Stimulated activated CD8-positive, alpha-beta memory T cell treated with anti-CD3 and anti-CD28 coated beads, Interleukin-2, amount 100 ng/mL, for 48 hours (primary cell): Measurements from ENCODE around the gene ROM1.
"Not testable (repeated sequence)": the region's sequence is repeated elsewhere in the genome, so short reads cannot be mapped to it uniquely, and the experiment has no call there.

Experiments used
- DNase-seq, 2 donors: peaks; one replicate each; pipeline ENCODE4 v3.0.0-alpha.2; 2020; ENCODE audit warnings: low read depth in 2 of 2

The ROM1 gene

DNA sequence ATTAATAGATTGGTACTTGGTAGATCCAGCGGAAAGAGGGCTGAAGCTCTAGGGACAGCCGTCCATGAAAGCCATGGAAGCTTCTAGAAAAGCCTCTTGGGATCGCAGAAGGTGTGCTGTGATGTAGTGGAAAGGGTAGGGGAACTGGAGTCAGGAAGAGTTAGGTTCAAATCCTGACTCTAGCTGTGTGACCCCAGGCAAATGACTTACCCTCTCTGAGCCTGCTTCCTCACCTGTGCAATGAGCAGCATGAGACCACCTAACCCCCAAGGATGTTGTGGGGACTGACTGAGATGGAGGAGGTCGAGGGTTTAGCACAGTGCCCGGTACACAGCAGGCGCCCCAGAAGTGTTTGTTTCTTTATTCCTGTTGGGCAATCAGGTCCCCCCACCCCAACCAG, 2.7 kb upstream of the ROM1 start:
- no peak for DNase-seq

- no peak for DNase-seq
Observed at GRCh38 chr11:62610814-62611704, 2.0 kb upstream of the ROM1 start.

GRCh38 chr11:62611705-62612365, 1.2 kb upstream of the ROM1 start:
- peak; percentile 37 to 48 for DNase-seq

DNA sequence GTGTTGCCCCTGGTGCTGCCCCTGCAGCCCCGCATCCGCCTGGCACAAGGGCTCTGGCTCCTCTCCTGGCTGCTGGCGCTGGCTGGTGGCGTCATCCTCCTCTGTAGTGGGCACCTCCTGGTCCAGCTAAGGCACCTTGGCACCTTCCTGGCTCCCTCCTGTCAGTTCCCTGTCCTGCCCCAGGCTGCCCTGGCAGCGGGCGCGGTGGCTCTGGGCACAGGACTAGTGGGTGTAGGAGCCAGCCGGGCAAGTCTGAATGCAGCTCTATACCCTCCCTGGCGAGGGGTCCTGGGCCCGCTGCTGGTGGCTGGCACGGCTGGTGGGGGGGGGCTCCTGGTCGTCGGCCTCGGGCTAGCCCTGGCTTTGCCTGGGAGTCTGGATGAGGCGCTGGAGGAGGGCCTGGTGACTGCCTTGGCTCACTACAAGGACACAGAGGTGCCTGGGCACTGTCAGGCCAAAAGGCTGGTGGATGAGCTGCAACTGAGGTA, 278 bp downstream of the ROM1 start:
- DNase-seq: no peak

GRCh38 chr11:62614275-62614674, 1.2 kb downstream of the ROM1 start:
- peak; percentile 32 for DNase-seq

- no peak for DNase-seq
Observed at GRCh38 chr11:62615521-62615920, 2.5 kb downstream of the ROM1 start.

DNA sequence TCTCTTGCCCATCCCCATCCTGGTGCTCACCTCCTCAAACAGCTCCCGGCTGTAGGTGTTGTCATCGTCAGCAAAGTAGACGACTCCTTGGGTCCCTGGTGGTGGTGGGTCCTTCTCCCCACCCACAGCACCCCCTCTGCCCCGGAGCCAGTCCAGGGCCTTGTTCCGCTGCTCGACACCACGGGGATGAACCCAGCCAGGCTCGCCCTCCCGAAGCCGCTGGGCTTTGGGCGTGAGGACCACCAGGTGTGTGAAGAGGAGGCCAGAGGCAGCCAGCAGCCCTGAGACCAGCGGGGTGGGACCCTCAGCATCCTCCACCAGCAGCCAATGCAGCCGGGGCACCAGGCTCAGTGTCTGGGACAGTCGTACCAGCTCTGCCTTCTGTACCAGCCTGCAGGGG, 3.9 kb downstream of the ROM1 start:
- not testable (repeated sequence) for DNase-seq

DNA sequence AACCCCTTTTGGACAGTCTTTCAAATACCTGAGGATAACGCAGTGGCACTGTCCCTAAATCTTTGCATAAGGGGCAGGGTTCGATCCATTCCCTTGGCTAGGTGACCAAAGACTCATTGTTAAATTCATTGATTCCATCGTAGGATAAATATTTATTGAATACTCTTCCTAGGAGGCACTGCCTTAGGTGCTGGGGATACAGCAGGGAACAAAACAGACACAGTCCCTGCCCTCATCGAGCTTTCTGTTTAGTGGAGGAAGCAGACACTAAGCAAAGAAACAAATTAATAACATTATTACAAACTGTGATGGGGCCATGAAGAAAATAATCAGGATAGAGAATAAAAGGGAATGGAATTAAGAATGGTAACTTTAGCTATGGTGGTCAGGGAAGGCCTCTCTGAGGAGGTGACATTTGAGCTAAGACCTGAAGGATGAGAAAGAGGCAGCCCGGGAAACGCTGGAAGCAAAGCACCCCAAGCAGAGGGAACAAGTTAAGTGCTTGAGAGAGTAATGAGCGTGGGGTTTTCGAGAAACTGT, 8.0 kb downstream of the ROM1 start:
- DNase-seq: no peak

DNA sequence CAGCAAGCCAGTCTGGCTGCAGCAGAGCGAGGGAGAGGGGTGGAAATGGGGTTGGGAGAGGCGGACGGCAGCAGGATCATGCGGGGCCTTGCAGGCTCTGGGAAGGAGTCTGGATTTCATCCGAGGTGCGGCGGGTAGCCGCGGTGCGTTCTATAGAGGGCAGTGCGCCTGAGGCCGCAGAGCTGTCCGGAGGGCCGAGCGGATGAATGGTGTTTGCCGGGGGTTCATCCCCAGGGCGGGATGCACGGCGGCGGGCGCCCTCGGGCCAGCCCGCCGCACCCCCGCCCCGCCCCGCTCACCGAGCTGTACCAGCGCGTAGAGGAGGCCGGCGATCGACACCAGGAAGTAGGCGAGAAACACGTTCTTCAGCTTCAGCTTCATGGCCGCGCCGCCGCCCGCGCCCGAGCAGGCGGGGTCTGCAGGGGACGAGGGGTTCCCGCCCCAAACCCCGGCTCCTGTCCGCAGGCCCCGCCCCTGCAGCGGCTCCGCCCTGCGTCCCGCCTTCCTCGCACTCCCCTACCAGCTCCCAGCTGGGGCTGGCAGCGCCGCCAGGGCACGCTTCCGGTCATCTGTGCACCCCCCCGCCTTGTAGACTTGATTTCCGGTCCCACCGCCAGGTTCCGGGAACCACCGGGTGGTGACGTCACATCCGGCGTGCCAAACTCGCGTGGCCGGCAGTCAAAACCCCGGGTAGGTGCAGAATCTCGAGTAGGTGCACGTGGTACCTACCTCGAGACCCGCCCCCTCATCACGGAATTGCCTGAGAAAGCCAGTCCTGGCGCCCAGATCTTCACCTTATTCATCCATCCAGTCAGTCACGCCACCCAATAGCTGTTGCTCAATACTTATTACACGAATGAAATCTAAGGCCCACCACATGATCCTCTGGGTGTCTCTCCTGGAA, 8.8 kb downstream of the ROM1 start, which contains the start of gene B3GAT3:
TSS of gene B3GAT3 (minus strand) at position 420 of the 904 bp plus-strand sequence. CDS start at position 381, 39 bp downstream.
- DNase-seq: peak; percentile 95 to 96

- no peak for DNase-seq
Observed at GRCh38 chr11:62622476-62623089, 9.5 kb downstream of the ROM1 start.

- no peak for DNase-seq
Observed at GRCh38 chr11:62627713-62628112, 14.7 kb downstream of the ROM1 start.

DNA sequence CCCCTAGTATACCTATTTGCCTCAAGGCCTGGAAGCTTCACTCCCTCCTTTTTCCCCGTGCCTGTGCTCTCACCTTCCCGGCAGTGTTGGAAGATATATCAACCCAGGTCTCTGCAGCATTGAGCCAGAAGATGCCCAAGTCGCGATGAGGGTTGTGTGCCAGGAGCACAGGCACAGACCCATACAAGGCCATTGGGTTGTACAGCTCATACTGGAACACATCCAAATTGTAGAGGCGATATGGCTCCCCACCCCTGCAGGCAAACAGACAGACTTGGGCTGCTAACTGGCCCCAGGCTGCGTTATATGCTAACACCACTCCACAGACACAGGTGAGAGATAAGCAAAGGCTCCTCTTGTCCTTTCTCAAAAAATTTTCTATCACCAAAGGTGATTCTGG, 19.4 kb downstream of the ROM1 start:
- no peak for DNase-seq

DNA sequence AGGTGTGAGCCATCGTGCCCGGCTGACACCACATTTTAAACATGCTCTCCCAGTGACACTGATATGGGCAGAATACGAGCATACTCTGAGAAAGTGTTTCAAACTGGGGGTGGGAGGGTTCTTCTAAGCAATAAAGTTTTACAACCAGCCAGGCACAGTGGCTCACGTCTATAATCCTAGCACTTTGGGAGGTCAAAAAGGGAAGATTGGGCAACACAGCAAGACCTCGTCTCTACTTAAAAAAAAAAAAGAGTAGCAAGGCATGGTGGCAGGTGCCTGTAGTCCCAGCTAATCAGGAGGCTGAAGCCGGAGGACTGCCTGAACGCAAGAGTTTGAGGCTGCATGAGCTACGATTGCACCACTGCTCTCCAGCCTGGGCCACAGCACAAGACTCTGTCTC, 31.2 kb downstream of the ROM1 start:
- no peak for DNase-seq

DNA sequence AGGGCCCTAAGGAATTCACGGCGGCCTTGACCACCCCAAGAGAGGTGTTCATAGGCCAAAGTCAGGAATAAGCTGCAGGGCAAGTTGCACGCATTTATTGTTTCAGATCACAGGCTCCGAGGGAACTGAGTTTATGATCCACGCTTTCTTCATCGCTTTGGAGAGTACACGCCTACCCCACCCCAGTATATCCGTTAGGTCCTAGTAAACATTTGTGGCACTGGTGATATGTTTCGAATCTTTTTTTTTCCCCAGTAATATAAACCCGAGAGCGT, 32.6 kb downstream of the ROM1 start:
- DNase-seq: no peak

DNA sequence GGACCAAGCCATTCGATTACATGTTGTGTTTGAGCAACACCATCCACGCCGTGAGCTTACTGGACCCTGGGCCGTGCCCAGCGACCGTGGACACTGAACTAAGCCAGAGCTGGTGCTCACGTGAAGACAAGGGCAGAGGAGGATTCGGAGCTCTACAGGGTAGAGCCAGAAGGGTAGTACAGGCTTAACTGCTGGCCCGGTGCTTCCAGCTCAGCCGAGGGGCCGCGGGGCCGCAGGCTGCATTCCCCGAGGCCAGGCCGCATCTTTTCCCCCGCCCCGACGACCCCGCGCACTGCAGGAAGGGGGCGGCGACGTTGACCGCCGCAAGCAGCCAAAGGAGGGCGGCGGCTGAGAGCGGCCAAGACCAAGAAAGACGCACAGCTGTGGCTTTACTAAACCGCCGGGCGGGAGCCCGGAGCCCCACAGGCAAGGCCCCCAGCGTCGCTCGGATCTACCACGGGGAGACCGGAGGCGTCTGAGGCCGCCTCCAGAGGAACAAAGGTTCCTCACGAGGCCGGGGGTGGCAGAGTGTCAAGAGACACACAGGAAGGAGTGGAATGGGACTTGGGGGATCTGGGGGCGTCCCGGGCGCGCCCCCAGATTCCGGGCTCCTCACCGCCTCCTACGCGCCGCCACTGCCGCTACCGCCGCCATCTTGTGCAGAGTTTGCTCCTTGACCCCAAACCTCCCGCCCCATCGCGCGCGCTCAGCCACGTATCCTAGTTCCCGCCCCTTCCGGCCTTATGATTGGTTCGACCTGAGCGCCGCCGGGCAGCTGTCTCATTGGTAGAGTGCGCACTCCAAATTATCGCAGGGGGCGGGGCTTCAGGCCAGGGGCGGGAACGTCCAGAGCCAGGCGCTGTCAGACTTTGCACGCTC, 33.1 kb downstream of the ROM1 start, which contains the start of gene GANAB:
TSS of gene GANAB (minus strand) at position 668 of the 879 bp plus-strand sequence. CDS start at position 654, 14 bp downstream.
- peak; percentile 99 to 100 for DNase-seq

DNA sequence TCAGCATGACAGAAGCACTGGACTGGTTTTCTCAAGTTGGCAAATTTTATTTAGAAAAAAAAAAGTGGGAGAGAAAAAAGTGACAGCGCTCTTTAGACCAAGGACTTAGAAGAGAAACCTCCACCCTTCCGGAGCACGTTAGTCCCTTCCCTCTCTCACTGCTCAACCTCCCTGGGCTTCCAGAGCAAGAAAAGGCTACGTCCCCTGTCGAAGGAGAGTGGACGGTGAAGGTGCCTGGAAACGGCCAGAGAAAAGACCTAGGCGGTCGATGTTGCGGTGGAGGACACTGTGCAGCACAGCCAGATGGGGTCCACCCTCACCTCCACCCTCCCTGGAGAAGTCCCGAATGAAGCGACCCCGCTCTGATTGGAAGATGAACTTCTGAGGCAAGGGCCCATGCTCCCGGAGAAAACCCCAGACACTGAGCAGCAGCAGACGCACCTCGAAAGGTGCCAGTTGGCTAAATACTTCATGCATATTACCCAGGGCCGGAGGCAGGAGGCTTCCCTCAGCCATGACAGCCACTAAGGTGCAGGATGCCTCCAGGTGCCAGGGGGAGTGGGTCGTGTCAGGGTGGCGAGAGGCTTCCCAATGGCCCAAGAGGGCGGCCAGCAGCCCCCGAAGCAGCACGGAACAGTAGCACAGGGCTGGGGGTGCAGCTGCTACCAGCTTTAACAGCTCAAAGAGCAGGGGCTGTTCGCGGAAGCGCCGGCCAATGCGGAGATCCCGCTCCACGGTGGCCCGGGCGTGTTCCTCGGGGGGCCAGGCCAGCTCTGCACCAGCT, 34.0 kb downstream of the ROM1 start:
- DNase-seq: no peak

DNA sequence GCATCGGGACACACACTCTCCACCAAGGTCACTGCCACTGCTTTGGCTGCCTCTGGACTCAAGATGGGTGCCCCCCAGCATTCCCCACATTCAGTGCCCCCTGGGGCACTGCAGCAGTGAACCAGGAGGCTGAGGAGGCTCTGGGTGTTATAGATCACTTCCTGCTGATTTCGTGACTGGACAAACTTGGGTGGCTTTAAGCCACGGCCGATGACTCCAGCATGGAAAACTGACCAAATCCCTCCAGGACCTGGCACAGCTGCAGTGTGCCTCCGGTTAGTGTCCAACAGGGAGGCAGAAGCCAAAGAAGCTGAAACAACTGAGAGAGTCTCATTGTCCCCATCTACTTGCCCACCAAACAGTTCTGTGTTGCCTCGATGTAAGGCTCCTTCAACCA, 34.5 kb downstream of the ROM1 start:
- DNase-seq: no peak

DNA sequence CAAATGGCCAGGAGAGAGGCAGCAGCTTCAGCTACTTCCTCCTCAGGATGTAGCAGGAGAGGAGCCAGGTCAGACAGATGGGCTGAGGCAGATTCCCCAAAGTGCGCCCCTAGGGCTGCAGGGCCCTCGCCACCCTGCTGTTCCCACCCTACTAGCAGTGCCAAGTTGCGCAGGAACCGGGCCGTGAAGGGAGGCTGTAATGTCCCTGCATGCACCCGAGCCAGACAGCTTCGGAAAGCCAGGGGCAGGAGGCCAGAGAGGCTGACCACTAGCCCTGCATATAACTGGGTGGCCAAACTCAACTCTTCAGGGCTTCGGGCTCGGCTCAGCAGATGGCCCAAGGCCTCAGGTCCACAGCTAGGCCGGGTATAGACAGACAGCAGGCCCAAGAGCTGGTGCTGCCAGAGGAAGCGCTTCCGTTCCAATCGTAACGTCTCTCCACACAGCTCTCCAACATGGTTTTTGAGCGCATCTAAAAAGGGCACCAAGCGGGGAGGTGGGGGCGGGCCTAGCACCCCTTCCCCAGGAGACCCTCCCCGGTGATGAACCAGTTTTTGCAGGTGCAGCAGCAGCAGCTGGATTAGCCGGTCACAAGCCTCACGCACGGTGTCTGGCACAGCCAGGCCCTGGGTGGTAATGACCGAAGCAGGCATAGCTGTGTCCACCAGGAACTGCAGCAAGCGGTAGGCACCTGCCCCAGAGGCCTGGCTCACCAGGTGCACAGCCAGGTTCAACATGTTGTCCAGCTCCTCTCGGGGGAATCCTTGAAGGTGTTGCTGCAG, 35.3 kb downstream of the ROM1 start:
- no peak for DNase-seq

DNA sequence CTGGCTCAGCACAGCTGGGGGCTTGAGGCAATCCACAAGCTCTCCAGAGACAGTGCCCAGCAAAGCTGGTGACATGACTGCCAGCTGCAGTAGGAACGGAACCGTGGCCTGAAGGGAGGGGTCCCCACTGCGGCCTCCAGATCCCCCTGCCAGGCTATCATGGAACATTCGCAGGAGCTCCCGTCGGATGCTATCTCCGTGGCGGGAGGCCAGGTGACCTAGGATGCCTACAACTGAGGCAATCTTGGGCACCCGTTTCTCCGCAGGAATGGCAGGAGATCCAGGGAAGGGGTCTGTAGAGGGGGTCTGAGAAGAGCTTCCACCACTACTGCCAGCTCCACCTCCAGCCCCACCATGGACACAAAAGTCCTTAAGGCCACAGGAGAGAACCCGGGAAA, 35.9 kb downstream of the ROM1 start:
- DNase-seq: no peak
